IMR-90 (cell line): ENCODE measurements around the gene ELOB.

Experiments used
- POLR2A ChIP-seq: IDR thresholded peaks from 2 replicates; pipeline ENCODE4 v1.6.1; 2012; ENCODE audit warnings: mild to moderate bottlenecking, low read depth, low read length
- TF ChIP-seq, protein P1 (sequence below): conservative IDR thresholded peaks from 2 replicates; pipeline ENCODE4 v1.5.1; 2012; ENCODE audit warnings: mild to moderate bottlenecking, low read depth, low read length, improper control_type of control experiment

DNA sequence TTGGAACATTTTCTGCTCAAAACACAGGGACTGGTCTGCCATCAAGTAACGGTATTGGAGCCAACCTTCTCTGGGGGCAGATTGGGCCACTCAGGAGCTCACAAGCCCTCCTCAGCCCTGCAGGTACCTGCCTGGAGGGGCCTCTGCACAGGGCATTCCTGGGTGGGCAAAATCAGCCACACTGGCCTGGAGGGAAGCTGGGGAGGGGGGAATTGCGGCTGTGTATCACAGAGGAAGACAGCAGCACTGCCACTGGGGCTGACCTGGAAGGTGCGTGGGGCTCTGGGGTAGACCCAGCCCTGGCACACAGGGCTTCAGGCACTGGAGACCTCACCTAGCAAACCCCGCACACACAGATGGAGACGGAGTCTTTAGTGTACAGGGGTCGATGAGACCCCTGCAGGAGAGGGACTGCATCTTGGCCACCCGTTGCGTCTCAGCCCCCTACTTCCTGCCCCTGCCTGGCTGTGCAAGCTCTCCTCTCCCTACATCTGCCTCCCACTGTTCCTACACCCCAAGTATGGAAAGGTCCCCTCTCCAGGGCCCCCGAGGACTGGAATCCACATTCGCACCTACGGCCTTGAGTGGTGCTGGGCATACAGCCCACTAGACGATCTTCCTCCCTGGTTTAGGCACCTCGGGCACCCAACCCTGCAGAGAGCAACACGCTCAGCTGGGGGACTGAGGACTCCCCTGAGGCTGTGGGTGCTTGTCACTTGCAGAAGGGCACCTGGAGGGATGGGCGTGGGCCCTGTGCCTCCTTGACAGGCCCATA lies 31.8 kb downstream of the ELOB start:
- TF ChIP-seq, protein P1, sequence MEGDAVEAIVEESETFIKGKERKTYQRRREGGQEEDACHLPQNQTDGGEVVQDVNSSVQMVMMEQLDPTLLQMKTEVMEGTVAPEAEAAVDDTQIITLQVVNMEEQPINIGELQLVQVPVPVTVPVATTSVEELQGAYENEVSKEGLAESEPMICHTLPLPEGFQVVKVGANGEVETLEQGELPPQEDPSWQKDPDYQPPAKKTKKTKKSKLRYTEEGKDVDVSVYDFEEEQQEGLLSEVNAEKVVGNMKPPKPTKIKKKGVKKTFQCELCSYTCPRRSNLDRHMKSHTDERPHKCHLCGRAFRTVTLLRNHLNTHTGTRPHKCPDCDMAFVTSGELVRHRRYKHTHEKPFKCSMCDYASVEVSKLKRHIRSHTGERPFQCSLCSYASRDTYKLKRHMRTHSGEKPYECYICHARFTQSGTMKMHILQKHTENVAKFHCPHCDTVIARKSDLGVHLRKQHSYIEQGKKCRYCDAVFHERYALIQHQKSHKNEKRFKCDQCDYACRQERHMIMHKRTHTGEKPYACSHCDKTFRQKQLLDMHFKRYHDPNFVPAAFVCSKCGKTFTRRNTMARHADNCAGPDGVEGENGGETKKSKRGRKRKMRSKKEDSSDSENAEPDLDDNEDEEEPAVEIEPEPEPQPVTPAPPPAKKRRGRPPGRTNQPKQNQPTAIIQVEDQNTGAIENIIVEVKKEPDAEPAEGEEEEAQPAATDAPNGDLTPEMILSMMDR = no peak
- TF ChIP-seq POLR2A = no peak
